Loucy (cell line): ENCODE data around the gene PPL.

ENCODE experiments used
- H2AFZ ChIP-seq: fragments of 200-600 bp; sonication (generic); 2 replicates; pipeline ENCODE4 v1.6.0; 2016; ENCODE audit warnings: antibody characterized with exemption, mild to moderate bottlenecking, low read length, moderate library complexity
- H3F3A ChIP-seq: fragments of 200-600 bp; 2 replicates; pipeline ENCODE4 v1.6.0; 2016; ENCODE audit warnings: antibody characterized with exemption, low read depth, mild to moderate bottlenecking
- H3K27me3 ChIP-seq: fragments of 200-600 bp; sonication (generic); 2 replicates; pipeline ENCODE4 v1.6.1; 2014; ENCODE audit warnings: low read length, mild to moderate bottlenecking; ENCODE audit not compliant: insufficient read depth, poor library complexity, severe bottlenecking
- H3K36me3 ChIP-seq: fragments of 200-600 bp; sonication (generic); 2 replicates; pipeline ENCODE4 v1.6.1; 2016; ENCODE audit warnings: low read length; ENCODE audit not compliant: insufficient read depth
- H3K4me1 ChIP-seq: fragments of 200-600 bp; sonication (generic); 2 replicates; pipeline ENCODE4 v1.5.1; 2014; ENCODE audit warnings: low read length, mild to moderate bottlenecking; ENCODE audit not compliant: insufficient read depth, poor library complexity, severe bottlenecking
- H3K4me2 ChIP-seq: fragments of 200-600 bp; sonication (generic); 2 replicates; pipeline ENCODE4 v1.6.0; 2014; ENCODE audit warnings: antibody characterized with exemption, low read length, low read depth, mild to moderate bottlenecking; ENCODE audit not compliant: poor library complexity, severe bottlenecking
- H3K4me3 ChIP-seq: fragments of 200-600 bp; sonication (generic); 2 replicates; pipeline ENCODE4 v1.5.1; 2014; ENCODE audit warnings: low read length, mild to moderate bottlenecking, mixed read lengths; ENCODE audit not compliant: poor library complexity, severe bottlenecking
- H3K79me2 ChIP-seq: fragments of 200-600 bp; sonication (generic); 2 replicates; pipeline ENCODE4 v1.6.1; 2014; ENCODE audit warnings: low read length; ENCODE audit not compliant: insufficient read depth
- H3K9ac ChIP-seq: fragments of 200-600 bp; sonication (generic); 2 replicates; pipeline ENCODE4 v1.6.0; 2014; ENCODE audit warnings: mild to moderate bottlenecking, low read depth, low read length, moderate library complexity; ENCODE audit not compliant: poor library complexity, severe bottlenecking
- H3K9me2 ChIP-seq: fragments of 200-600 bp; sonication (generic); replicated peaks from 2 replicates; pipeline ENCODE4 v1.6.1; 2016; ENCODE audit warnings: low read depth, low read length, mixed read lengths
- H3K9me3 ChIP-seq: fragments of 200-600 bp; sonication (generic); 2 replicates; pipeline ENCODE4 v1.6.1; 2014; ENCODE audit warnings: mild to moderate bottlenecking, antibody characterized with exemption, low read length, low read depth; ENCODE audit not compliant: insufficient read depth
- H4K20me1 ChIP-seq: fragments of 200-600 bp; sonication (generic); 2 replicates; pipeline ENCODE4 v1.6.0; 2014; ENCODE audit warnings: antibody characterized with exemption, low read length, mild to moderate bottlenecking; ENCODE audit not compliant: insufficient read depth, poor library complexity, severe bottlenecking
- EZH2phosphoT487 ChIP-seq: fragments of 200-600 bp; IDR thresholded peaks from 2 replicates; pipeline ENCODE4 v1.6.1; 2018; ENCODE audit warnings: antibody characterized with exemption, mild to moderate bottlenecking, moderate library complexity, borderline replicate concordance
- TF ChIP-seq, protein P1 (sequence below): fragments of 200-600 bp; sonication (generic); conservative IDR thresholded peaks from 2 replicates; pipeline ENCODE4 v1.5.1; 2014; ENCODE audit warnings: mild to moderate bottlenecking, antibody characterized with exemption, low read length

PPL gene

DNA sequence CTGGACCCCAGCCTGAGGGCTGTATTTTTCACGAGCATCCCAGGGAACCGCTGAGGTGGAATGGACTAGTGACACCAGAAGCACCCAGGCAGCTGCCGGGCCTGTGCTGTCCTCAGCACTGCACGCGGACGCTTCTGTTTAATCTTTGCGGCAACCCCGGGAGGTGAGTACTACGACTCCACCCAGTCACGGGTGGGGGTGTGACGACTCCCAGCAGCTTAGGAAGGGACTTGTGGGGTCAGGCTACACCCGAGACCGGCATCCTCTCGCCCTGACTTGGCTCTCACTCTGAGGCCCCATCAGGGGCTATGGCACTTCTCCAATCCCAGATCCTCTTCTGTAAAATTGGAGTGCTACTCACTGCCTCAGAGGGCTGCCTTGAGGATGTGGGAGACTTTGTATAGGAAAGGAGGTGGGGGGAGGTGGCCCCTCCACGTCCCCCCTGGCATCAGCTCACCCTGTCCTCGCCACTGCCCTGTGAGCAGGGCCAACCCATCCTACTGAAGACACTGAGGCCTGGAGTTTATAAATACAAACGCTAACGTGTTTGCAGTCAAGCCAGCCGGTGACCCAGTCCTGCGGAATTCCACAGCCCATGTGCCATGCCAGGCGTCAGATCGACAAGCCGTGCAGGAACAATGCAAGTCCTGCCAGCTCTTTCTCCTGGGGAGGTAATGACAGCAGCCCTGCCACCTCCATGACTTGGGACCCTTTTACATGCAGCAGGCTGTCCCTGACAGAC lies 44.4 kb downstream of the PPL start:
- no peaks in the 10 kb centered on the region for H3K4me1 ChIP-seq

DNA sequence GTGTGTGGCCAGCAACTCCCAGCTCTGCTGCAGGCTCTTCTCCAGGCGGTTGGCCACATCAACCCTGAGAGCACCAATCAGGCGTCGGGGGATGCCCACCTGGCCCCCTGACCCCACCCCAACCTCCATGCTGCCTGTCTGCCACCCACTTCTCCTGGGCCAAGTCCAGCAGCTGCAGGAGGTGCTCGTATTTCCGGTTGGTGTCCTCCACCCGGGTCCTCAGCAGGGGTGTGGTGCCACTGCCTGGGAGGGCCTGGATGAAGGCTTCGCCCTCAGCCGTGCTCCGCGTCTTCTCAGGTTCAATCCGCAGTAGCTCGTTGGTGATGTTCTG lies 45.1 kb downstream of the PPL start:
- H3K9ac ChIP-seq: no peak overlapping the region
- no peaks in the 10 kb centered on the region for H3K9me3 ChIP-seq
- H3K9me2 ChIP-seq: no peaks in the 10 kb centered on the region
- H2AFZ ChIP-seq: no peak overlapping the region
- H3K36me3 ChIP-seq: no peaks in the 10 kb centered on the region
- H3K79me2 ChIP-seq: no peaks in the 10 kb centered on the region
- H3K4me3 ChIP-seq: no peak overlapping the region
- no peaks in the 10 kb centered on the region for H3K27me3 ChIP-seq
- H4K20me1 ChIP-seq: no peaks in the 10 kb centered on the region
- H3K4me1 ChIP-seq: no peaks in the 10 kb centered on the region
- no peak overlapping the region for H3K4me2 ChIP-seq
- no peaks in the 10 kb centered on the region for H3F3A ChIP-seq
- TF ChIP-seq EZH2phosphoT487: no peak
- TF ChIP-seq, protein P1, sequence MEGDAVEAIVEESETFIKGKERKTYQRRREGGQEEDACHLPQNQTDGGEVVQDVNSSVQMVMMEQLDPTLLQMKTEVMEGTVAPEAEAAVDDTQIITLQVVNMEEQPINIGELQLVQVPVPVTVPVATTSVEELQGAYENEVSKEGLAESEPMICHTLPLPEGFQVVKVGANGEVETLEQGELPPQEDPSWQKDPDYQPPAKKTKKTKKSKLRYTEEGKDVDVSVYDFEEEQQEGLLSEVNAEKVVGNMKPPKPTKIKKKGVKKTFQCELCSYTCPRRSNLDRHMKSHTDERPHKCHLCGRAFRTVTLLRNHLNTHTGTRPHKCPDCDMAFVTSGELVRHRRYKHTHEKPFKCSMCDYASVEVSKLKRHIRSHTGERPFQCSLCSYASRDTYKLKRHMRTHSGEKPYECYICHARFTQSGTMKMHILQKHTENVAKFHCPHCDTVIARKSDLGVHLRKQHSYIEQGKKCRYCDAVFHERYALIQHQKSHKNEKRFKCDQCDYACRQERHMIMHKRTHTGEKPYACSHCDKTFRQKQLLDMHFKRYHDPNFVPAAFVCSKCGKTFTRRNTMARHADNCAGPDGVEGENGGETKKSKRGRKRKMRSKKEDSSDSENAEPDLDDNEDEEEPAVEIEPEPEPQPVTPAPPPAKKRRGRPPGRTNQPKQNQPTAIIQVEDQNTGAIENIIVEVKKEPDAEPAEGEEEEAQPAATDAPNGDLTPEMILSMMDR: no peak

More for the DNA sequence above, 44.4 kb downstream of the PPL start:
- Histone ChIP-seq H3K9me3 (no peaks in the 10 kb centered on the region), H3K36me3 (no peaks in the 10 kb centered on the region), H3F3A (no peaks in the 10 kb centered on the region), H3K4me3 (no peak overlapping the region), H3K9me2 (no peaks in the 10 kb centered on the region), H2AFZ (no peak overlapping the region), H3K79me2 (no peaks in the 10 kb centered on the region), H3K27me3 (no peaks in the 10 kb centered on the region), H3K4me2 (no peak overlapping the region), H4K20me1 (no peaks in the 10 kb centered on the region), H3K9ac (no peak overlapping the region)
- TF ChIP-seq EZH2phosphoT487: no peak
- TF ChIP-seq, protein P1: no peak

DNA sequence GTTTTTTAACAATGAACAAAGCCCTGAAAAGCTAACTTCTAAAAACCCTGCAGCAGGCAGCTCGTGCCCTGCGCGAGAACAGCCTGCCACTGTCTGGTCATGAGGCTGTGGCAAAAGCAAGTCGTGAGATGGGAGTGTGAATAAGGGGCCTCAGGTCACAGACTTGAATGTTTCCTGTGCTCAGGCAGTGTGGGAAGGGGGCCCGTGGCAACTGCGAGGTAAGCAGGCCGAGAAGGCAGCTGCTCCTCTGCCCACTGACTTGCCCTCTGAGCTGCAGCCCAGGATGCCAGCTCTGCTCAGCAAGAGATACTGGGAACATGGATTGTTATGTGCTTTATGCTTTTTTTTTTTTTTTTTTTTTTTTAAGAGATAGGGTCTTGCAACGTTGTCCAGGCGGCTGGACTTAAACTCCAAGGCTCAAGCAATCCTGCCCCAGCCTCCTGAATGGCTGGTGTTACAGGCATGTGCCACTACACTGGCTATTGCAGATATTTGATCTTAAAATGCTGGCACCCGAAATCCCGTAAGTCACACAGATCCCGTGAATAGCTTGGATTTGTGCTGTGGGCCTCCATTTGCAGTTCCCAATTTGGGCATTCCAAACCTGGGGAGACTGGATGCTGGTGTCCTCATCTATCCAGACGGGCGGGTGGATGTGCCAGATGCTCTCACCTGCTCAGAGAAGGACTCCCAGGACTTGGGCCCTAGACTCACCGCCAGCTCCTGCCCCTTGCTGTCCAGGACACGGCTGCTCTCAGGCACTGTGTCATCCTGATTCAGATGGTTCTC lies 45.7 kb downstream of the PPL start:
- no peaks in the 10 kb centered on the region for H3K36me3 ChIP-seq
- no peaks in the 10 kb centered on the region for H4K20me1 ChIP-seq
- H3K4me2 ChIP-seq: no peak overlapping the region
- H3K9me3 ChIP-seq: no peaks in the 10 kb centered on the region
- no peak overlapping the region for H2AFZ ChIP-seq
- H3F3A ChIP-seq: no peaks in the 10 kb centered on the region
- no peaks in the 10 kb centered on the region for H3K4me1 ChIP-seq
- H3K9me2 ChIP-seq: no peaks in the 10 kb centered on the region
- no peak overlapping the region for H3K9ac ChIP-seq
- no peak overlapping the region for H3K4me3 ChIP-seq
- H3K79me2 ChIP-seq: no peaks in the 10 kb centered on the region
- TF ChIP-seq EZH2phosphoT487: no peak
- TF ChIP-seq, protein P1: no peak
- no peaks in the 10 kb centered on the region for H3K27me3 ChIP-seq
